GM21367 (cell line): ENCODE results near the gene ACOT12.
A peak's percentile ranks its signal among the peaks of the same experiment; 100 is the strongest.
"Not testable (repeated sequence)": the region's sequence is repeated elsewhere in the genome, so short reads cannot be mapped to it uniquely, and the experiment has no call there.

Source experiments
- ATAC-seq: cut with Tn5 transposase; IDR thresholded peaks from one replicate; pipeline ENCODE4 v1.9.1; 2021; ENCODE audit not compliant: unreplicated experiment

The ACOT12 gene

GRCh38 chr5:81345411-81346003, 48.4 kb downstream of the ACOT12 start:
- no peak for ATAC-seq

GRCh38 chr5:81344736-81345135, 49.2 kb downstream of the ACOT12 start:
- no peak for ATAC-seq

GRCh38 chr5:81338213-81338612, 55.7 kb downstream of the ACOT12 start:
- ATAC-seq, result not testable (repeated sequence)

GRCh38 chr5:81337803-81338202, 56.1 kb downstream of the ACOT12 start:
- ATAC-seq, result no peak

- no peak for ATAC-seq
These were observed 57.4 kb downstream of the ACOT12 start for GRCh38 chr5:81336556-81336955.

GRCh38 chr5:81335946-81336345, 58.0 kb downstream of the ACOT12 start:
- ATAC-seq, result no peak

GRCh38 chr5:81334304-81335061, 59.5 kb downstream of the ACOT12 start:
- no peak for ATAC-seq

- no peak for ATAC-seq
These were observed 67.4 kb downstream of the ACOT12 start for GRCh38 chr5:81326554-81326953.

- no peak for ATAC-seq
These were observed 76.4 kb downstream of the ACOT12 start for GRCh38 chr5:81317536-81317935.

- no peak for ATAC-seq
These were observed 77.4 kb downstream of the ACOT12 start for GRCh38 chr5:81316571-81316970.

- no peak for ATAC-seq
These were observed 78.1 kb downstream of the ACOT12 start for GRCh38 chr5:81315830-81316229.

- no peak for ATAC-seq
These were observed 78.6 kb downstream of the ACOT12 start for GRCh38 chr5:81315336-81315735.

- no peak for ATAC-seq
These were observed 79.4 kb downstream of the ACOT12 start for GRCh38 chr5:81314581-81314980.

GRCh38 chr5:81313686-81314085, 80.2 kb downstream of the ACOT12 start:
- ATAC-seq, result no peak

GRCh38 chr5:81313278-81313677, 80.7 kb downstream of the ACOT12 start:
- no peak for ATAC-seq

GRCh38 chr5:81310402-81311063, 83.4 kb downstream of the ACOT12 start:
- ATAC-seq, result no peak

- no peak for ATAC-seq
These were observed 85.1 kb downstream of the ACOT12 start for GRCh38 chr5:81308836-81309235.

- no peak for ATAC-seq
These were observed 88.1 kb downstream of the ACOT12 start for GRCh38 chr5:81305785-81306184.

- no peak for ATAC-seq
These were observed 90.4 kb downstream of the ACOT12 start for GRCh38 chr5:81303563-81303962.

- ATAC-seq, result no peak
These were observed 91.3 kb downstream of the ACOT12 start for GRCh38 chr5:81302596-81302995.

GRCh38 chr5:81301271-81302015, 92.5 kb downstream of the ACOT12 start, which contains the start of gene ZCCHC9:
TSS of gene ZCCHC9 (plus strand) at chr5:81301587. CDS start at chr5:81304758, 3,171 bp downstream.
- peak; percentile 97 for ATAC-seq
